Left ventricle myocardium inferior (tissue), 1 donor: ENCODE data around the gene AKAP12. TPM values are rescaled to one million over a fixed set of nuclear protein-coding genes. Genes with fewer than 3 reads are reported as not detected.

Experiments
- DNase-seq: peaks from one replicate; pipeline ENCODE4 v3.0.0-alpha.2; 2020
- H3K27ac ChIP-seq: fragments of 200-600 bp; replicated peaks from 2 replicates; pipeline ENCODE4 v1.8.0; 2021
- H3K27me3 ChIP-seq: fragments of 200-600 bp; 2 replicates; pipeline ENCODE4 v1.8.0; 2021; ENCODE audit warnings: low read depth
- H3K36me3 ChIP-seq: fragments of 200-600 bp; 2 replicates; pipeline ENCODE4 v1.8.0; 2021
- H3K4me1 ChIP-seq: fragments of 200-600 bp; 2 replicates; pipeline ENCODE4 v1.8.0; 2021
- H3K4me3 ChIP-seq: fragments of 200-600 bp; 2 replicates; pipeline ENCODE4 v1.8.0; 2021; ENCODE audit warnings: mild to moderate bottlenecking, moderate library complexity
- H3K9me3 ChIP-seq: fragments of 200-600 bp; replicated peaks from 2 replicates; pipeline ENCODE4 v1.8.0; 2021
- CTCF ChIP-seq: fragments of 200-600 bp; IDR thresholded peaks from 2 replicates; pipeline ENCODE4 v1.8.0; 2021; ENCODE audit warnings: antibody characterized with exemption, mild to moderate bottlenecking, borderline replicate concordance
- intact Hi-C: fragments of 100-400 bp; cut with micrococcal nuclease; formaldehyde crosslinking; loops from one replicate; pipeline ENCODE4 v1.11.0; 2022
- total RNA-seq: library from RNA; stranded (reverse); fragmentation: NEBNext Ultra II Directional; extraction: Animal tissue kit (Norgen Biotek cat#: 25700); gene quantifications from one replicate; pipeline ENCODE4 v1.2.1, GENCODE V29; 2021
- donor health status: DM: no; HTN: yes; CAD: no; lungs with severe emphysema.

Gene AKAP12
- total RNA-seq, 1 donor from 2014 or later = 13.1 TPM

- no peak for TF ChIP-seq CTCF
- Histone ChIP-seq H3K9me3 (no peaks in the 10 kb centered on the region), H3K4me1 (peaks cover 17% of the 10 kb centered on the region), H3K4me3 (no peak overlapping the region), H3K27ac (no peak overlapping the region), H3K27me3 (peaks cover 3% of the 10 kb centered on the region), H3K36me3 (no peaks in the 10 kb centered on the region)
- intact Hi-C loops = no loop called here
- DNase-seq = no peak
Observed at GRCh38 chr6:151330130-151330696, 90.4 kb downstream of the AKAP12 start.

- no peaks in the 10 kb centered on the region for H3K36me3 ChIP-seq
- DNase-seq = no peak
- H3K27me3 ChIP-seq = no peaks in the 10 kb centered on the region
- no peaks in the 10 kb centered on the region for H3K9me3 ChIP-seq
- intact Hi-C loops = loop anchor here (5.0 kb wide), 1 partner anchor 439 kb away; no protein-coding TSS in a partner anchor
- H3K27ac ChIP-seq = no peak overlapping the region
- no peaks in the 10 kb centered on the region for H3K4me1 ChIP-seq
- TF ChIP-seq CTCF = no peak
- H3K4me3 ChIP-seq = no peak overlapping the region
Observed at GRCh38 chr6:151335930-151336329, 96.2 kb downstream of the AKAP12 start.

GRCh38 chr6:151338651-151339200 lies 99.0 kb downstream of the AKAP12 start:
- H3K9me3 ChIP-seq = no peaks in the 10 kb centered on the region
- DNase-seq = no peak
- H3K4me3 ChIP-seq = no peak overlapping the region
- no peak overlapping the region for H3K27ac ChIP-seq
- TF ChIP-seq CTCF = no peak
- no peaks in the 10 kb centered on the region for H3K4me1 ChIP-seq
- no peaks in the 10 kb centered on the region for H3K36me3 ChIP-seq
- intact Hi-C loops = loop anchor here (5.0 kb wide), 1 partner anchor 441 kb away; no protein-coding TSS in a partner anchor
- H3K27me3 ChIP-seq = no peaks in the 10 kb centered on the region

- no peak for DNase-seq
- Histone ChIP-seq H3K4me1 (no peaks in the 10 kb centered on the region), H3K4me3 (no peak overlapping the region), H3K27me3 (no peaks in the 10 kb centered on the region), H3K36me3 (no peaks in the 10 kb centered on the region), H3K9me3 (no peaks in the 10 kb centered on the region), H3K27ac (no peak overlapping the region)
- intact Hi-C loops = loop anchor here (5.0 kb wide), 1 partner anchor 442 kb away; no protein-coding TSS in a partner anchor
- no peak for TF ChIP-seq CTCF
Observed at GRCh38 chr6:151339369-151339768, 99.6 kb downstream of the AKAP12 start.

GRCh38 chr6:151340219-151340978 lies 100.6 kb downstream of the AKAP12 start:
- no peaks in the 10 kb centered on the region for H3K4me1 ChIP-seq
- no peaks in the 10 kb centered on the region for H3K36me3 ChIP-seq
- intact Hi-C loops = no loop called here
- H3K9me3 ChIP-seq = no peaks in the 10 kb centered on the region
- no peak overlapping the region for H3K4me3 ChIP-seq
- no peaks in the 10 kb centered on the region for H3K27me3 ChIP-seq
- no peak overlapping the region for H3K27ac ChIP-seq
- DNase-seq = no peak
- TF ChIP-seq CTCF = no peak
